ENCODE measurements around the gene HS3ST2.

Gene HS3ST2

DNA sequence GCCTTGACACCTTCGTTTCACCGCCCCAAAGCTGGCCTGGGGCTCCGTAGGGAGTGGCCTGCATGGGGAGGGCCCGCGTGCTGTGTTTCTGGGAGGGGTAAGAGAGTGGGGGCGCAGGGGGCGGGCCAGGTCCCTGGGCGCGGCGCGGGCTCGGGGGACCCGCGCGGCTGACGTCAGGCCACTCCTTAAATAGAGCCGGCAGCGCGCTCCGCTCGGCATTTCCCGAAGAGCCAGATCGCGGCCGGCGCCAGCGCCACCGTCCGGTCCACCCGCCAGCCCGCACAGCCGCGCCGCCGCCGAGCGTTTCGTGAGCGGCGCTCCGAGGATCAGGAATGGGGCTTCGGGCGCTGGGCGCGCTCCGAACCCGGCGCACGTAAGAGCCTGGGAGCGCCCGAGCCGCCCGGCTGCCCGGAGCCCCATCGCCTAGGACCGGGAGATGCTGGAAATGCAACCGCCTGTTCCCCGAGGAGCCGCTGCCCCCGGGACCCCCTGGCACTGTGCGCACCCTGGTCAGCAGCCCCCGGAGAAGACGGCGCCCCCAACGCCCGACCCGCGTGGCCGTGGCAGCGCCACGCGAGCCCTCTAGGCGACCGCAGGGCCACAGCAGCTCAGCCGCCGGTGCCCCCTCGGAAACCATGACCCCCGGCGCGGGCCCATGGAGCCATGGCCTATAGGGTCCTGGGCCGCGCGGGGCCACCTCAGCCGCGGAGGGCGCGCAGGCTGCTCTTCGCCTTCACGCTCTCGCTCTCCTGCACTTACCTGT is at the start of gene HS3ST2:
HS3ST2 (plus strand) TSS at position 215 of the 763 bp plus-strand sequence; CDS start at position 664, 449 bp downstream.
- Histone ChIP-seq H2AFZ (ENCODE audit: low read depth, low read length) (no peak within 1 kb of the TSS), H3K27ac (ENCODE audit: low read length) (no peak within 1 kb of the TSS), H3K9ac (ENCODE audit: low read depth, low read length) (no peak within 1 kb of the TSS), H3K4me2 (ENCODE audit: insufficient read depth, low read length) (no peak within 1 kb of the TSS), H3K36me3 (ENCODE audit: insufficient read depth, low read length) (no peaks in the 10 kb centered on the region), H4K20me1 (ENCODE audit: insufficient read depth, low read length) (no peaks in the 10 kb centered on the region), H3K4me3 (ENCODE audit: low read depth in 1 of 2, low read length in 2 of 2) (no peak within 1 kb of the TSS), H3K4me1 (ENCODE audit: insufficient read depth, low read length) (no peaks in the 10 kb centered on the region), H3K79me2 (ENCODE audit: insufficient read depth, low read length) (no peaks in the 10 kb centered on the region), H3K9me3 (ENCODE audit: insufficient read depth, low read length, severe bottlenecking) (no peaks in the 10 kb centered on the region), H3K27me3 (ENCODE audit: insufficient read depth, low read length, poor library complexity) (no peaks in the 10 kb centered on the region)
- no peak for TF ChIP-seq EZH2 (IDR thresholded peaks at IDR 0.05; ENCODE audit: borderline replicate concordance, low read depth, low read length, severe bottlenecking)
- TF ChIP-seq, protein P1, sequence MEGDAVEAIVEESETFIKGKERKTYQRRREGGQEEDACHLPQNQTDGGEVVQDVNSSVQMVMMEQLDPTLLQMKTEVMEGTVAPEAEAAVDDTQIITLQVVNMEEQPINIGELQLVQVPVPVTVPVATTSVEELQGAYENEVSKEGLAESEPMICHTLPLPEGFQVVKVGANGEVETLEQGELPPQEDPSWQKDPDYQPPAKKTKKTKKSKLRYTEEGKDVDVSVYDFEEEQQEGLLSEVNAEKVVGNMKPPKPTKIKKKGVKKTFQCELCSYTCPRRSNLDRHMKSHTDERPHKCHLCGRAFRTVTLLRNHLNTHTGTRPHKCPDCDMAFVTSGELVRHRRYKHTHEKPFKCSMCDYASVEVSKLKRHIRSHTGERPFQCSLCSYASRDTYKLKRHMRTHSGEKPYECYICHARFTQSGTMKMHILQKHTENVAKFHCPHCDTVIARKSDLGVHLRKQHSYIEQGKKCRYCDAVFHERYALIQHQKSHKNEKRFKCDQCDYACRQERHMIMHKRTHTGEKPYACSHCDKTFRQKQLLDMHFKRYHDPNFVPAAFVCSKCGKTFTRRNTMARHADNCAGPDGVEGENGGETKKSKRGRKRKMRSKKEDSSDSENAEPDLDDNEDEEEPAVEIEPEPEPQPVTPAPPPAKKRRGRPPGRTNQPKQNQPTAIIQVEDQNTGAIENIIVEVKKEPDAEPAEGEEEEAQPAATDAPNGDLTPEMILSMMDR (IDR thresholded peaks at IDR 0.05; ENCODE audit: borderline replicate concordance, extremely low read depth, low read length, poor library complexity, severe bottlenecking): no peak
- ATAC-seq (ENCODE audit: insufficient read depth, low read depth): no peak
- DNase-seq: no peak

- ATAC-seq (ENCODE audit: insufficient read depth, low read depth) (no peak), DNase-seq (no peak)
- H2AFZ ChIP-seq (ENCODE audit: low read depth, low read length): no peak overlapping the region
- no peaks in the 10 kb centered on the region for H3K36me3 ChIP-seq (ENCODE audit: insufficient read depth, low read length)
- TF ChIP-seq EZH2 (IDR thresholded peaks at IDR 0.05; ENCODE audit: borderline replicate concordance, low read depth, low read length, severe bottlenecking): no peak
- TF ChIP-seq, protein P1 (IDR thresholded peaks at IDR 0.05; ENCODE audit: borderline replicate concordance, extremely low read depth, low read length, poor library complexity, severe bottlenecking): no peak
- H3K27me3 ChIP-seq (ENCODE audit: insufficient read depth, low read length, poor library complexity): peaks cover 3% of the 10 kb centered on the region
- no peak overlapping the region for H3K4me2 ChIP-seq (ENCODE audit: insufficient read depth, low read length)
- H3K4me3 ChIP-seq (ENCODE audit: low read depth in 1 of 2, low read length in 2 of 2): no peak overlapping the region
- H4K20me1 ChIP-seq (ENCODE audit: insufficient read depth, low read length): no peaks in the 10 kb centered on the region
- H3K79me2 ChIP-seq (ENCODE audit: insufficient read depth, low read length): no peaks in the 10 kb centered on the region
- no peaks in the 10 kb centered on the region for H3K9me3 ChIP-seq (ENCODE audit: insufficient read depth, low read length, severe bottlenecking)
- H3K4me1 ChIP-seq (ENCODE audit: insufficient read depth, low read length): no peaks in the 10 kb centered on the region
- H3K9ac ChIP-seq (ENCODE audit: low read depth, low read length): no peak overlapping the region
- H3K27ac ChIP-seq (ENCODE audit: low read length): no peak overlapping the region
Observed at GRCh38 chr16:22764662-22765327, 49.2 kb upstream of the HS3ST2 start.

DNA sequence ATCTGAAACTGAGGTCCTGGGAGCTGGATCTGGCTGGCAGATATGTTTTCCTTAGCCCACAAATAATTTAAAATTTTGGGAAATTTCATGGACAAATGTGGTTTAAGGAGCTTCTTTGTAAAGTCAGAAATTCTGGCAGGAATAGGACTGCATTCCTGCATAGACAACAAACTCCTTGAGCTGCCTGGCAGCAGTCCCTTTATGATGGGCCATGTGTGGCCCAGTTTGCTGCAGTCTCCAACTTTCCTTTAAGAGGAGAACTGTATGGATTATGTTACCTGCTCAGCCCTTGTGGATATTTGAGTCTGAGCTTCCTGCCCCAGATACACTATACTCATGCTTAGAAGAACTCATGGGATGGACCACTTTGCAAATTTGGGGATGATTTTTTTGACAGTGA is 48.5 kb upstream of the HS3ST2 start:
- Histone ChIP-seq H2AFZ (ENCODE audit: low read depth, low read length) (no peak overlapping the region), H3K4me3 (ENCODE audit: low read depth in 1 of 2, low read length in 2 of 2) (no peak overlapping the region), H3K27ac (ENCODE audit: low read length) (no peak overlapping the region), H3K79me2 (ENCODE audit: insufficient read depth, low read length) (no peaks in the 10 kb centered on the region), H3K4me2 (ENCODE audit: insufficient read depth, low read length) (no peak overlapping the region), H3K9ac (ENCODE audit: low read depth, low read length) (no peak overlapping the region), H4K20me1 (ENCODE audit: insufficient read depth, low read length) (no peaks in the 10 kb centered on the region), H3K4me1 (ENCODE audit: insufficient read depth, low read length) (no peaks in the 10 kb centered on the region), H3K27me3 (ENCODE audit: insufficient read depth, low read length, poor library complexity) (peaks cover 3% of the 10 kb centered on the region), H3K9me3 (ENCODE audit: insufficient read depth, low read length, severe bottlenecking) (no peaks in the 10 kb centered on the region), H3K36me3 (ENCODE audit: insufficient read depth, low read length) (no peaks in the 10 kb centered on the region)
- no peak for ATAC-seq (ENCODE audit: insufficient read depth, low read depth)
- DNase-seq: no peak
- TF ChIP-seq EZH2 (IDR thresholded peaks at IDR 0.05; ENCODE audit: borderline replicate concordance, low read depth, low read length, severe bottlenecking): no peak
- TF ChIP-seq, protein P1 (IDR thresholded peaks at IDR 0.05; ENCODE audit: borderline replicate concordance, extremely low read depth, low read length, poor library complexity, severe bottlenecking): no peak

Data from DND-41 (cell line).